MM.1S (cell line): Measurements from ENCODE around the gene FGF14.

Experiments used
- DNase-seq: peaks from one replicate; pipeline ENCODE4 v3.0.0-alpha.2; 2015
- H2AFZ ChIP-seq: fragments of 300-600 bp; sonication (generic); 2 replicates; pipeline ENCODE4 v1.6.0; 2016; ENCODE audit warnings: antibody characterized with exemption, low read length
- H3F3A ChIP-seq: fragments of 300-600 bp; sonication (generic); 2 replicates; pipeline ENCODE4 v1.6.1; 2016; ENCODE audit warnings: mild to moderate bottlenecking, antibody characterized with exemption, low read length, moderate library complexity, mixed read lengths; ENCODE audit not compliant: insufficient read depth
- H3K27ac ChIP-seq: fragments of 300-600 bp; sonication (generic); 2 replicates; pipeline ENCODE4 v1.5.1; 2016; ENCODE audit warnings: mild to moderate bottlenecking, low read length
- H3K27me3 ChIP-seq: fragments of 300-600 bp; sonication (generic); replicated peaks from 2 replicates; pipeline ENCODE4 v1.6.0; 2016; ENCODE audit warnings: low read length; ENCODE audit not compliant: insufficient read depth
- H3K36me3 ChIP-seq: fragments of 300-600 bp; sonication (generic); replicated peaks from 2 replicates; pipeline ENCODE4 v1.6.1; 2016; ENCODE audit warnings: mild to moderate bottlenecking, low read length, mixed read lengths; ENCODE audit not compliant: insufficient read depth
- H3K4me1 ChIP-seq: fragments of 300-600 bp; sonication (generic); 2 replicates; pipeline ENCODE4 v1.6.1; 2016; ENCODE audit warnings: low read length, mixed read lengths
- H3K4me2 ChIP-seq: fragments of 300-600 bp; sonication (generic); 2 replicates; pipeline ENCODE4 v1.6.0; 2016; ENCODE audit warnings: low read depth, low read length
- H3K4me3 ChIP-seq: fragments of 300-600 bp; sonication (generic); 2 replicates; pipeline ENCODE4 v1.5.1; 2016; ENCODE audit warnings: low read length, mixed read lengths
- H3K79me2 ChIP-seq: fragments of 300-600 bp; sonication (generic); 2 replicates; pipeline ENCODE4 v1.6.1; 2016; ENCODE audit warnings: mixed run types, low read length, mixed read lengths
- H3K9ac ChIP-seq: fragments of 300-600 bp; sonication (generic); 2 replicates; pipeline ENCODE4 v1.6.1; 2016; ENCODE audit warnings: low read length, mixed read lengths
- H3K9me2 ChIP-seq: fragments of 300-600 bp; sonication (generic); replicated peaks from 2 replicates; pipeline ENCODE4 v1.6.1; 2016; ENCODE audit warnings: mild to moderate bottlenecking, low read length, mixed read lengths; ENCODE audit not compliant: insufficient read depth
- H3K9me3 ChIP-seq: fragments of 300-600 bp; sonication (generic); replicated peaks from 2 replicates; pipeline ENCODE4 v1.6.1; 2016; ENCODE audit warnings: mild to moderate bottlenecking, low read length, mixed read lengths; ENCODE audit not compliant: insufficient read depth
- H4K20me1 ChIP-seq: fragments of 300-600 bp; sonication (generic); 2 replicates; pipeline ENCODE4 v1.6.1; 2016; ENCODE audit warnings: mild to moderate bottlenecking, low read length, moderate library complexity, mixed read lengths; ENCODE audit not compliant: insufficient read depth
- EZH2 ChIP-seq: fragments of 300-600 bp; sonication (generic); optimal IDR thresholded peaks from 2 replicates; pipeline ENCODE3; 2017; ENCODE audit warnings: low read depth, mild to moderate bottlenecking, antibody characterized with exemption, low read length, mixed read lengths
- EZH2phosphoT487 ChIP-seq: fragments of 300-600 bp; sonication (generic); IDR thresholded peaks from 2 replicates; pipeline ENCODE4 v1.6.1; 2018; ENCODE audit warnings: antibody characterized with exemption, low read length
- TF ChIP-seq, protein P1 (sequence below): fragments of 300-600 bp; sonication (generic); IDR thresholded peaks from 2 replicates; pipeline ENCODE4 v1.5.1; 2016; ENCODE audit warnings: antibody characterized with exemption, low read length, mixed read lengths

Gene FGF14

DNA sequence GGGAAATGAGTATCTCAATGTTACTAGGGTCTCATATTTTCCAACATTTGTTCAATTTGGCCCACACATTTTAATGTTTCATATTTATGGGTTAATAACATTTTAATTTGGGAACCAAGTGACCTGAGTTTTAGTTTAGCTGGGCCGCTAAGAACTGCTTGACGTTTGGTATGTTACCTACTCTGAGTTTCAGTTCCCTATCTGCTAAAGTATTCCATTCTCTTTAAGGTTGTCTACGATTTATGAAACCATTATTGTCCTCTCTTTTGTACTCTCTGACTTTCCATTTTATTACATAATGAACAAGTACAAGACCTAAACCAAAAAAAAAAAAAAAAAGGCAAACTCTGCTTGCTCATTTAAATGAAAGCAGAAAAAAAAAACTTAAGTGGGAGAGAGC lies 89.9 kb downstream of the FGF14 start:
- no peak for TF ChIP-seq EZH2phosphoT487
- no peak for TF ChIP-seq EZH2
- TF ChIP-seq, protein P1, sequence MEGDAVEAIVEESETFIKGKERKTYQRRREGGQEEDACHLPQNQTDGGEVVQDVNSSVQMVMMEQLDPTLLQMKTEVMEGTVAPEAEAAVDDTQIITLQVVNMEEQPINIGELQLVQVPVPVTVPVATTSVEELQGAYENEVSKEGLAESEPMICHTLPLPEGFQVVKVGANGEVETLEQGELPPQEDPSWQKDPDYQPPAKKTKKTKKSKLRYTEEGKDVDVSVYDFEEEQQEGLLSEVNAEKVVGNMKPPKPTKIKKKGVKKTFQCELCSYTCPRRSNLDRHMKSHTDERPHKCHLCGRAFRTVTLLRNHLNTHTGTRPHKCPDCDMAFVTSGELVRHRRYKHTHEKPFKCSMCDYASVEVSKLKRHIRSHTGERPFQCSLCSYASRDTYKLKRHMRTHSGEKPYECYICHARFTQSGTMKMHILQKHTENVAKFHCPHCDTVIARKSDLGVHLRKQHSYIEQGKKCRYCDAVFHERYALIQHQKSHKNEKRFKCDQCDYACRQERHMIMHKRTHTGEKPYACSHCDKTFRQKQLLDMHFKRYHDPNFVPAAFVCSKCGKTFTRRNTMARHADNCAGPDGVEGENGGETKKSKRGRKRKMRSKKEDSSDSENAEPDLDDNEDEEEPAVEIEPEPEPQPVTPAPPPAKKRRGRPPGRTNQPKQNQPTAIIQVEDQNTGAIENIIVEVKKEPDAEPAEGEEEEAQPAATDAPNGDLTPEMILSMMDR, result no peak
- Histone ChIP-seq H3F3A (no peaks in the 10 kb centered on the region), H3K9me3 (no peaks in the 10 kb centered on the region), H3K79me2 (no peaks in the 10 kb centered on the region), H3K27me3 (no peaks in the 10 kb centered on the region), H4K20me1 (no peaks in the 10 kb centered on the region), H3K9me2 (no peaks in the 10 kb centered on the region), H3K4me1 (no peaks in the 10 kb centered on the region), H3K36me3 (no peaks in the 10 kb centered on the region), H3K4me3 (no peak overlapping the region), H3K9ac (no peak overlapping the region), H2AFZ (no peak overlapping the region), H3K4me2 (no peak overlapping the region), H3K27ac (no peak overlapping the region)
- peak; percentile 38 for DNase-seq

DNA sequence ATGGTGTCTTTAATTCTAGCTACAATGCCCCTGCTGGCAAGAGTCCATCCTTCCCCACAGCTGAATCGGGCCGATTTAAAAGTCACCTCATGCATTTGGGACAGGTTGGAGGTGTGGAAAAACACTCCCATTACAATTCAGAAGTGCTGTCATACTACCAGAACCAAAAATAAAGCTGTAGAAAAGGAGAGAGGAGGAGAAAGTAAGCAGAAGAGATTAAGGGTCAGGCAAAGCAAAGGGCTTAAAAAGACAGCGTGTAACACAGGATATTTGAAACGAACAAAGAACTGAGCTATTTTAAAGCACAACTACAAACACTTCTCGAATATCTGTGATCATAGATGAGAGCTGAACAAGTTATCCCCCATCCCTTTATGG lies 90.4 kb downstream of the FGF14 start:
- TF ChIP-seq EZH2 (no peak), EZH2phosphoT487 (no peak)
- no peak overlapping the region for H3K4me2 ChIP-seq
- H3K4me1 ChIP-seq, result no peaks in the 10 kb centered on the region
- no peak for DNase-seq
- H3K79me2 ChIP-seq, result no peaks in the 10 kb centered on the region
- no peaks in the 10 kb centered on the region for H4K20me1 ChIP-seq
- no peak overlapping the region for H2AFZ ChIP-seq
- no peaks in the 10 kb centered on the region for H3K9me3 ChIP-seq
- no peak overlapping the region for H3K4me3 ChIP-seq
- no peaks in the 10 kb centered on the region for H3K36me3 ChIP-seq
- H3K27ac ChIP-seq, result no peak overlapping the region
- no peaks in the 10 kb centered on the region for H3K9me2 ChIP-seq
- H3K27me3 ChIP-seq, result no peaks in the 10 kb centered on the region
- H3F3A ChIP-seq, result no peaks in the 10 kb centered on the region
- no peak overlapping the region for H3K9ac ChIP-seq

DNA sequence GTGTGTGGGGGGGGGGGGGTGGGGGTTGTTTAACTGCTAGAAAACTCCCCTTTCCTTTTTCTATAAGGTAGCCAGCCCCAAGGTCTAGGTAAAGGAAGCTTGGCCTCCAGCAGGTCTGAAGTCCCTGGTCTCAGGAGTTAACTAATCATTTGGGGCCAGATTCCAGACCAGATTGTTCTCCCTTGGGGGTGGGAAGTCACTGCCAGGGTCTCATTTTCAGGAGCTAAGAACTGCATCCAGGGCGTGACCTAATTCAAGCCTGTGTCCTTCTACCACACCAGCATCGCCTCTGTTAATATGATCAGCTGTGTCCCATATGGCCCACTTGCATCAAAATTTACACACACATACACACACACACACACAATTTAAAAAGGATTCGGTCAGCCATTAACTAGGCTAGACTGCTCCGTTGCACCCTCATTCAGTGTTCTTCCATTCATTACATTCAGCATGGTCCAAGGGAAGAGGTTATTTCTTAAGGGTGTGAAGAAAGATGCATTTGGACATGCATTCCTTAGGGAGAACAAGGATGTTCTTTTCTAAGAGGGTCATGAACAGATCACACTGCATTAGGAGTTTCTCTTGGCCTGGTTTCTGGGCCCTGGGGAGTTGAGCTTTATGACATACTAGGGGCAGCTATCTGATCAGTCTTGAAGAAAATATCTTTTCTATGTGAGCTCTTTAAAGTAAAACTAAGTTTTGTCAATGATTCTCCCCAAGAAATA lies 91.0 kb downstream of the FGF14 start:
- TF ChIP-seq EZH2 (no peak), EZH2phosphoT487 (no peak)
- TF ChIP-seq, protein P1, result no peak

GRCh38 chr13:102309110-102309509 lies 92.7 kb downstream of the FGF14 start:
- no peaks in the 10 kb centered on the region for H3K79me2 ChIP-seq
- H4K20me1 ChIP-seq, result no peaks in the 10 kb centered on the region
- no peaks in the 10 kb centered on the region for H3K27me3 ChIP-seq
- no peak overlapping the region for H3K4me3 ChIP-seq
- no peak overlapping the region for H3K4me2 ChIP-seq
- no peaks in the 10 kb centered on the region for H3K36me3 ChIP-seq
- TF ChIP-seq, protein P1, result no peak
- no peak for TF ChIP-seq EZH2
- no peak for TF ChIP-seq EZH2phosphoT487
- DNase-seq, result no peak
- H3F3A ChIP-seq, result no peaks in the 10 kb centered on the region
- no peaks in the 10 kb centered on the region for H3K9me3 ChIP-seq
- no peaks in the 10 kb centered on the region for H3K9me2 ChIP-seq
- no peak overlapping the region for H3K27ac ChIP-seq
- H2AFZ ChIP-seq, result no peak overlapping the region
- H3K4me1 ChIP-seq, result no peaks in the 10 kb centered on the region
- H3K9ac ChIP-seq, result no peak overlapping the region

More for the DNA sequence above, 91.0 kb downstream of the FGF14 start:
- no peak for DNase-seq
- Histone ChIP-seq H3K36me3 (no peaks in the 10 kb centered on the region), H4K20me1 (no peaks in the 10 kb centered on the region), H3K9me2 (no peaks in the 10 kb centered on the region), H3K9ac (no peak overlapping the region), H3K4me1 (no peaks in the 10 kb centered on the region), H3K79me2 (no peaks in the 10 kb centered on the region), H3K4me2 (no peak overlapping the region), H3F3A (no peaks in the 10 kb centered on the region), H3K4me3 (no peak overlapping the region), H3K27me3 (no peaks in the 10 kb centered on the region), H3K9me3 (no peaks in the 10 kb centered on the region), H2AFZ (no peak overlapping the region), H3K27ac (no peak overlapping the region)
